Measurements from ENCODE around the gene SENP1. TPM values are rescaled to one million over a fixed set of nuclear protein-coding genes. Genes with fewer than 3 reads are reported as not detected.

The SENP1 gene
- total and polyA plus RNA-seq, 2 of the 4 experiments (the other 2 are of a cell fraction): 7.2 to 25.3 TPM

- Histone ChIP-seq H3K27me3 (ENCODE audit: control insufficient read depth, insufficient read depth, low read length) (no peaks in the 10 kb centered on the region), H4K91ac (ENCODE audit: insufficient read depth, low read depth, low read length) (no peak overlapping the region), H3K4me3 (ENCODE audit: insufficient read depth, low read depth, low read length) (no peak overlapping the region), H2AK5ac (ENCODE audit: low read depth, low read length) (no peak overlapping the region), H2BK15ac (ENCODE audit: low read depth, low read length) (no peak overlapping the region), H3K9me3 (ENCODE audit: control insufficient read depth, insufficient read depth, low read length) (no peaks in the 10 kb centered on the region), H3K9me1 (ENCODE audit: insufficient read depth, low read length) (peaks cover 4% of the 10 kb centered on the region; the same call in 1 of the 2 replicates), H3K56ac (ENCODE audit: extremely low read depth, insufficient read depth, low read length) (no peak overlapping the region), H3K27ac (ENCODE audit: insufficient read depth, low read length) (no peak overlapping the region), H3K18ac (ENCODE audit: low read depth, low read length) (no peak overlapping the region), H3K4me1 (ENCODE audit: control insufficient read depth, insufficient read depth, low read length) (no peaks in the 10 kb centered on the region; the same call in 1 of the 2 replicates), H2BK5ac (ENCODE audit: low read depth, low read length, poor library complexity, severe bottlenecking) (no peak overlapping the region), H4K8ac (ENCODE audit: low read depth in 2 of 2, low read length in 2 of 2) (no peak overlapping the region), H2BK20ac (ENCODE audit: low read depth, low read length) (no peak overlapping the region), H3K23ac (ENCODE audit: low read depth, low read length) (no peak overlapping the region), H2AK9ac (replicated peaks; ENCODE audit: low read depth, low read length, poor library complexity) (no peak overlapping the region), H3K36me3 (ENCODE audit: control insufficient read depth, insufficient read depth, low read length) (peaks cover 30% of the 10 kb centered on the region), H3K4ac (ENCODE audit: low read depth, low read length) (no peak overlapping the region), H2AFZ (replicated peaks; ENCODE audit: low read length, poor library complexity) (no peak overlapping the region), H3K4me2 (ENCODE audit: low read depth, low read length) (no peak overlapping the region), H3K79me1 (ENCODE audit: low read depth in 1 of 2, low read length in 2 of 2) (peaks cover 4 to 23% of the 10 kb centered on the region in 2 experiments; a peak in 3 of 4 replicates), H3K14ac (replicated peaks; ENCODE audit: low read depth, low read length) (no peak overlapping the region), H4K5ac (ENCODE audit: low read depth, low read length) (no peak overlapping the region), H3K9ac (ENCODE audit: low read depth, low read length) (no peak overlapping the region), H2BK120ac (ENCODE audit: low read depth, low read length) (no peak overlapping the region), H4K20me1 (ENCODE audit: insufficient read depth, low read length) (no peaks in the 10 kb centered on the region)
- CTCF ChIA-PET: interaction anchor here (0.6 kb wide), 1 partner anchor 8 kb away, joined by 3 read pairs; no protein-coding TSS in a partner anchor
- in situ Hi-C loops (cut with MboI; ENCODE audit: low sequenced_read_pairs): no loop called here
- dilution Hi-C loops (cut with HindIII; ENCODE audit: low sequenced_read_pairs, unreplicated experiment): no loop called here
- POLR2A ChIA-PET (ENCODE audit: unreplicated experiment): no interaction called here
- intact Hi-C loops (cut with micrococcal nuclease): no loop called here
- TF ChIP-seq SMC3 (IDR thresholded peaks at IDR 0.05; ENCODE audit: low read depth, low read length) (no peak), NFE2L2 (IDR thresholded peaks at IDR 0.05; ENCODE audit: low read depth, low read length) (no peak), MAZ (IDR thresholded peaks at IDR 0.05; ENCODE audit: borderline replicate concordance, low read depth, low read length) (no peak), BHLHE40 (IDR thresholded peaks at IDR 0.05; ENCODE audit: low read depth, low read length) (no peak), USF2 (IDR thresholded peaks at IDR 0.05; ENCODE audit: low read depth, low read length) (no peak), RAD21 (IDR thresholded peaks at IDR 0.05; ENCODE audit: low read length) (no peak), POLR2A (IDR thresholded peaks at IDR 0.05; ENCODE audit: low read depth, low read length) (no peak), MXI1 (IDR thresholded peaks at IDR 0.05; ENCODE audit: borderline replicate concordance, low read depth, low read length) (no peak; the same call in 1 of the 2 replicates), RFX5 (IDR thresholded peaks at IDR 0.05; ENCODE audit: low read depth, low read length) (no peak), CEBPB (IDR thresholded peaks at IDR 0.05; ENCODE audit: low read depth, low read length) (no peak), FOS (IDR thresholded peaks at IDR 0.05; ENCODE audit: low read depth, low read length) (no peak), CTCF (conservative IDR thresholded peaks at IDR 0.05; ENCODE audit: low read depth, low read length) (no peak), RCOR1 (IDR thresholded peaks at IDR 0.05; ENCODE audit: insufficient replicate concordance, low read length) (no peak)
- TF ChIP-seq, protein P1, sequence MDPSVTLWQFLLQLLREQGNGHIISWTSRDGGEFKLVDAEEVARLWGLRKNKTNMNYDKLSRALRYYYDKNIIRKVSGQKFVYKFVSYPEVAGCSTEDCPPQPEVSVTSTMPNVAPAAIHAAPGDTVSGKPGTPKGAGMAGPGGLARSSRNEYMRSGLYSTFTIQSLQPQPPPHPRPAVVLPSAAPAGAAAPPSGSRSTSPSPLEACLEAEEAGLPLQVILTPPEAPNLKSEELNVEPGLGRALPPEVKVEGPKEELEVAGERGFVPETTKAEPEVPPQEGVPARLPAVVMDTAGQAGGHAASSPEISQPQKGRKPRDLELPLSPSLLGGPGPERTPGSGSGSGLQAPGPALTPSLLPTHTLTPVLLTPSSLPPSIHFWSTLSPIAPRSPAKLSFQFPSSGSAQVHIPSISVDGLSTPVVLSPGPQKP (IDR thresholded peaks at IDR 0.05; ENCODE audit: borderline replicate concordance, low read depth, low read length): no peak
- DNase-seq (peak; percentile 77), ATAC-seq (ENCODE audit: low read depth) (peak; percentile 86)
- no TSS peak for BruUV-seq (replicated peaks)
- no CpG with 5 or more reads among the region's 1 CpG for WGBS, 2 experiments (ENCODE audit: extremely low coverage in 2 of 2, insufficient read length in 1 of 2)
These were observed 22.9 kb upstream of the SENP1 start for GRCh38 chr12:48128800-48129199.

All from IMR-90 (cell line).